ENCODE measurements around the gene FOXO3.

FOXO3 gene

DNA sequence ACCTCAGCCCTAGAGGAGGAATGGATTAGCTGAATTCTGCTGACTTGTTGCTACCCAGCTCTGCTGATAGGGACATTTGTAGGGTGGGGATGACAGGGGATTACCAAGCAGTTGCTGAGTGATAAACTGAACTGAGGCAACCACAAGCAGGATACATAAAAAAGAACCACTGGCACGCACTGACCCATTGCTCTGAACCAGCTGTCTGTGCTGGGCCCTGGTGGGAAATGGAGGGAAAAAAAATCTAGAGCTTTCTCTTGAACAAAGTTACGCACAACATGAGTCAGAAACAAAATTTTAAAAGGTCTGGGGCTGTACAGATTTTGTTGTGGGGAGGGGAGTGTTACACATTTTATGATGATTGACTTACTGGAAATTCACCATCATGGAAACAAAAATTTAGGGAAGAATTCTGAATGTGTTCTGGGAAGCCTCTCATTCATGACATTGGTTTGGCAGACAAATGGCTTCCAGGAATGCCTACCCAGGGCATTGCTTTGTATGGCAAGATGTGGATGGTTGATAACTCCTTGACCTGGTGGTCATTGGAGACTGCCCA, 37.7 kb downstream of the FOXO3 start:
- peak; percentile 77 for DNase-seq

DNA sequence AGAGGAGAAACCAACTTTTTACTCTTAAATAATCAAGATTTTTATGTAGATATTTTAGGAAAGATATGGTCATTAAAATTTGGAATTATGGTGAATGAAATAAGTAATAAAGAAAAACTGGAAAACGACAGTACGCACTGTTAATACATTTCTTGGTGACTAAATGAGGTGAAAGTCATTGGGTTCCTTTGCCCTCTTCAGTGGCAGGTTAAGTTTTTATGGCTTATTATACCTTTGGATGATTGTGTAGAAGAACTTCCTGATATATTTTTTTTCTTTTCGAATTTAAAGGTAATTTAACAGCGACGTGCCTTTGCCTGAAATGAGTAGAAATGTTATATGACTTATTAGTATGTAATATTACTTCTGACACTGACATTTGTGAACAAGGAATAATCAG, 43.4 kb downstream of the FOXO3 start:
- no peak for DNase-seq

DNA sequence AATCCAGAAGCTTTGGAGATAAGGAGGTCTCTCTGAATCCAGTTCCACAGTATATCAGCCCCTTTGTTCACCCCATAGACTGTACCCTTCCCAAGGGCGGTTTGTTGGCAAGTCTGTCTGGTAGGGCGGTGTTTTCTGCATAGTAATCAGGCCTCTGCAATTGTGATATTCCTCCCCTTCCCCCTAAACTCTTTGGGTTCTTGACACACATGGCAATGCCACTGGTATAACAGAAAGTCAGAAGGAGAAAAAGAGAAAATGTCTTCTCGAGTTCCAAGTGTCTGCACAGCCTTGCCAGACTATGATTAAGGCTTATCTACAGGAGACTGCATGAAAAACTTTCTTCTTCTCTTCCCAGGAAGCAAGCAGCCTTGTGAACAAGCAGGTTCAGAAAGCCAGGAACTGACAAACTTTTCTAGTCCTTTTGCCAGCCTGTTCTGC, 45.6 kb downstream of the FOXO3 start:
- no peak for DNase-seq

DNA sequence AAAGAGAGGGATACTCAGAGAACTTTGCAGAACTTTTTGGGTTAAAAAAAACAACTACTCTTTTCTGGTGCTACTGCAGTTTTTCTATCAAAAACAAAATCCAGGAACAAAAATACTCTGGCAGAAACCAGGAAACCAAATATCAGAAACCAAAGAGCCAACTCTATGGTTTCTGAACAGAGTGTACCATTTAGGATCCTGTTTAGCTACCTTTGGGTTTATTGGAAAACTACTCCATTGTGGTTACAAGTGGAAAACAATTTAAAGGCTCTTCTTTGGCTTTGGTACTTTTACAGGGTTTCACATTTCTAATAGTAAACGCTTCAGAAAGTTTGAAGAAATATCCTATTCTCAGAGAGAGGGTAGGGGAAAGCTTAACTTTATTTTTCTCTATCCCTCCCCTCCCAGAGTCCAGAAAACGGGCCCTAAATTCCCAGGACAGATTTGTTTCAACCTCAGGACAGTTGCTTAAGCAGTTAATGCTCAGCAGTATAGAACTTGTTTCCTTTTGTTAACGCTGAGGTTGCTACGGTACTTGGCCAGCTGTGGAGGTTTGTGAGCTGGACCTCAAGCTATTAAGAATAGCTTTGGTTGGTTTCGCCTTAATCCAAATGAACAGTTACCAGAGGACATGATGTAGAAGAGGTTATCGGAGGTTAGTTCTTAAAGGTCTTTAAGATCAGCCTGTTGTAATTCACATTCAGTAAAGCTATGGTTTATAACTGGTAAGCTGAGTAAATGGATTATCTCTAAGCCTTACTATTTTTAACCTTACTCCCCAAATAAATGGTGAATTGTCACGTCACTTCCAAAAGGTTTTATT, 47.9 kb downstream of the FOXO3 start:
- no peak for DNase-seq

DNA sequence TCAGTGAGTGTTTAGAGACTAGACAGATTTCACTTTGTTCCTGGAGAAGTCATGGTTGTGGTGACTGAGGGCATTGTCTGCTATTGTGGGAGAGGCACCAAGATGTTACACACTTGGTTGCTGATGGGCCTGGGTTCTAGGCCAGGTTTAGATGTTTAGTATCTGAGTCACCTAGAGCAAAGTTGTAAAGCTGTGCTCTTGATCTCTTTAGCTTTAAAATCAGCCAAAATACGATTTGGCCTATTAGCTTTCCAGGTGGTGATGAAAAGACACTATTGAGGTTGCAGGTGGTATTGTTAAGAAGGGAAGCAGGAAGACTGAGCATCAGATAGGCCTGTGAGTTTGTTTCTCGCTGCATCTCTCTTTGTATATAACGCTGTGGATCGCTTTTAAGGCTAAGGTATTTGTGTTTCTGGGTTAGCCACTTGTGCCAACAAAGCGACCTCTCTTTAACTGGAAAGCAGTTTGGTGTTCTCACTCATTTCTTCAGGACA, 48.6 kb downstream of the FOXO3 start:
- no peak for DNase-seq

DNA sequence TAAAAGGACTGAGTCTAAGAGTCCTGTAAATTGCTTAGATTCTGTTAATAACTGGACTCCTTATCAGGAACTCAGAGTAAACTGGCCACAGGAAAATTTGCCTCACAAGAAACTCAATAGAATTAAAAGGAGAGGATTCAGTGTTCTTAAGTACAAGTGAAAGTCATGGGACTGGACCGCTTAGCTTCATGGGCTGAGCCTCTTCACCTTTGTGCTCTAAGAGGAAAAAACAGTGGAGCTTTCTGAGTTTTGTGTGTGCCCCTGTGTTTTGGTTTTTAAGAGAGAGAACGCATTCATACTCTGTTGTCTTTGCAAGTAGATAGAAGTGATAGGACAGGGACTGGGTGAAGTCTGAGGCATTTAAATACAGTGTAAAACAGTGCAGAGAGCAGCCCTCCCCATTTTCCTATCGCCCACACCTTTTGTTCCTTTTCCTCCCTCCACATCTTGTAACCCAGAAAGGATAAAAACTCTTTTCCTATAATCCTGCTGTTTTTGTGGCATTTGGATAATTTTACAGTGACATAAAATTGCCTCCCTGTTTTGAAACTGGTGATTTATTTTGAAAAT, 49.6 kb downstream of the FOXO3 start:
- no peak for DNase-seq

DNA sequence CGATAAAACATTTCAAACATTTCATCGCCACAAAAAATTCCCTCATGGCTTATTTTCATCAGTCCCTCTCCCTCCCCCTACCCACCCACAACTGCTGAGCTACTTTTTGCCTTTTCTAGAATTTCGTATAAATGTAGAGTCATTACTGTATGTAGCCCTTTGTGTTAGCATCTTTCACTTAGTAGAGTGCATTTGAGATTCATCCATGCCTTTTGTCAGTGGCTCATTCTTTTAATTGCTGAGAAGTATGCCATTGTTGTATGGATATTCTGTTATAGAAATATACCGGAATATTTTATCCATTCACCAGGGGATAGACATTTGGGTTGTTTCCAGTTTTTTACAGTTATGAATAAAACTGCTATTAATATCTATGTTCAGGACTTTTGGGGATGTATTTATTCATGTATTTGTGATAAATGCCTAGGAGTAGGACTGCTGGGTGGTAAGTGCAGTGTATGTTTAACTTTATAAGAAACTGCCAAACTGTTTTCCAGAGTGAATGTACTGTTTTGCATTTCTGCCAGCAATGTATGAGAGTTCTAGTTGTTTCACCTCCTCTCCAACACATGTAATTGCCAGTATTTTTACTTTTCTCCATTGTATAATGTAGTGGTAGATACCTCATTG, 50.4 kb downstream of the FOXO3 start:
- no peak for DNase-seq

DNA sequence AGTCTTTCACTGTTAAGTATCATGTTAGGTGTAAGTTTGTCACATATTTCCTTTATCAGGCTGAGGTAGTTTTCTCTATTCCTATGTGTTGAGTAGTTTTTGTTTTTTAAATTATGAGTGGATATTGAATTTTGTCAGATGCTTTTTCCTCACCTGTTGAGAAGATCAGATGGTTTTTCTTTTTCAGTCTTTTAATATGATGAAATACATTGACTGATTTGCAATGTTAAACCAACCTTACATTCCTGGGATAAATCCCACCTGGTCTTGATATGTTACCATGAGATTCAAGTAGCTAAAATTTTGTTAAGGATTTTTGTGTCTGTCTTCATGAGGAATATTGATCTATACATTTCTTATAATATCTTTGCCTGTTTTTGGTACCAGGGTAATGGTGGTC, 52.1 kb downstream of the FOXO3 start:
- DNase-seq, result no peak

DNA sequence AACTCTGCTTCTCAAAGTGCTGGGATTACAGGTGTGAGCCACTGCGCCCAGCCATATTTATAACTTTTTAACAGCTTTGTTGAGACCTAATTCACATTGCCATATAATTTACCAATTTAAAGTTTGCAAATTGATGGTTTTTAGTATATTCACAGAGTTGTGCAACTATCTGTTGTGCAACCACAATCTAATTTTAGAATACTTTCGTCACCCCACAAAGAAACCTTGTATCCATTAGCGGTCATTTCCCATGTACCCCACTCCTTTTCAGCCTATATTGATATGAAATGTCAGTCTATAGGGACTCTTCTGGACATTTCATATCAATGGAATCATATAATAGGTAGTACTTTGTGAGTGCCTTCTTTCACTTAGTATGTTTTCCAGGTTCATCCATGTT, 55.8 kb downstream of the FOXO3 start:
- DNase-seq, result no peak

DNA sequence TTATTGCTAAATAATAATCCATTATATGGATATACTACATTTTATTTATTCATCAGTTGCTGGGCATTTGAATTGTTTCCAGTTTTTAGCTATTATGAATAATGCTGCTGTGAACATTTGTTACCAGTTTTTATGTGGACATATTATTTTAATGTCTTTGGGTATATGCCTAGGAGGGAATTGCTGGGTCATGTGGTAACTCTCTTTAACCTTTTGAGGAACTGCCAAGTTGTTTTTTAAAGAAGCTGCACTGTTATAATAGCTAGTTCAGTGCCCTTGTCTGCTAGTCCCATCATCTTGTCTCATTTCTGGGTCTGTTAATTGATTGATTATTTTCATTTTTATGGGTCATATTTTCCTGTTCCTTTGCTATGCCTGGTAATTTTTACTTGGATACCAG, 56.3 kb downstream of the FOXO3 start:
- DNase-seq, result no peak

DNA sequence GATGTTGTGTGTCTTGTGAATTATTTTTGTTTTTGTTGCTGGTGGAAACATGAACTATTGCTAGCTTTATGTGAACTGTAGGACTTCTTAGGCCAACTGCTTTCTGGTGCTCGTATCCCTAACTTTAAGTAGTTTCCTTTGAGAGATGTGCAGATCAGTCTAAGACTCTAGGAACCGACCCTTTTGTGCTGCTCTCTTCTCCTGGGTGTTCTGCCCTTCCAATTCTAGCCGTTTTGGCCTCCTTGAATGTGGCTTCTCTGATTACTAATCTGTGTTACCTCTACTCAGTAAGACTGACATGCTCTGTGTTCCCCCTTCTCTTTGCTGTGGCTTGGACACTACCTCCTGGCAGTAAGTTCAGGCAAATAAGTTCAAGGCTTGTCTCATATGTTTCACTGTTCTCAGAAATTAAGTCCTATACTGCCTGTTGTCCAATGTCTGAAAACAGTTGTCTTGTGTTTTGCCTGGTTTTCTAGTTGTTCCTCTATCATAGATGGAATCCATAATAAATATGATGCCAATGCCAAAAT, 58.0 kb downstream of the FOXO3 start:
- no peak for DNase-seq

DNA sequence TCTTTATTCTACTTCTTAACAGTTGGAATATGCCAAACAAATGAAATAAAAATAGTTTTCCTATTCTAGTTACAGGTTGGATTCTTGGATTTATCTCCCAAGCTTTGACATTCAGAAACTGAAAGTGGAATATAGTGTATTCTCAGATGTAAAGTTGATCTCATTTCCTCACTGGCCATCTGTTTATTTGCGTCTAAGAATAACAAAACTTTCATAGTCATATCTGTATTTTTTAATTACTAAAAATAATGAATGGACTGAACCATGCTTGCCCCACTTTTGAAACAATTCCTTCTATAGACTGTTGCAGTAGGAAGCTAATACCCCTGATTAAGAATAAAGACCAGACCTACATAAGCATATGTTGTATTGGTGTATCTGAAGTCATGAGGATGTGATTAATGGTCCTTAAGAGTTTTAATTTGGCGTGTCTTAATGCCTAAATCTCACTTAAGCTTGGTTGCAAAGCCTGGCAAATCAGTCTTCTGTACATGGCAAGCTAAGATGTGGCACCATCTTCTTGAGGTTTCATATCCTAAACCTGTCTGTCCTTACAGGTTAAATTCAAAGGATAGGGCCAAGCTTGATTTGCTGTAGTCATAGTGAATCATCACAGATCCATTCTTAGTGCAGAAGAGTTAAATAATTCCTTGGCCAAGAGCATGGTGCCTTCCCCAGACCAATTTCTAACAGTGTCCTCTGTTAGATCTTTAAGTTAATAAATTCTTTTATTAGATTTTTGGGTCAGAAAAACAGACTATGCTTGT, 58.9 kb downstream of the FOXO3 start:
- DNase-seq, result no peak

DNA sequence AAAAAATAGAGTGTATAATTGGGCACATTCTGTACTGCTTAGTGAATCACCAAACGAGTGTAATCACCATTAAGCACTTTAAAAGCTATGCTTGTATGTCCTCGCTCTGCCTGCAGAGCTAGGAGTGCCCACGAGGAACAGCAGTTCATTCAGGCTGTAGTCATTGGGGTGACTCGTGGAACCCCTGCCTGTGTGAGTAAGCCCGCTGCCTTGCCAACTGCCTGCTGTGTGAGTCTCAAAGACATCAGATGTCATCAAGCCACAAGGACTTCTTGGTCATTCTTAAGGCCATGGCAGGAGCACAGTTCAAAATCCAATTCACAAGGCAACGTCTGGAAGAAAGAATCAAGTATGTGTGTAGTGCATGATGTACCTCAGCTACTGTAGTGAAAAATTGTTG, 60.4 kb downstream of the FOXO3 start:
- no peak for DNase-seq

DNA sequence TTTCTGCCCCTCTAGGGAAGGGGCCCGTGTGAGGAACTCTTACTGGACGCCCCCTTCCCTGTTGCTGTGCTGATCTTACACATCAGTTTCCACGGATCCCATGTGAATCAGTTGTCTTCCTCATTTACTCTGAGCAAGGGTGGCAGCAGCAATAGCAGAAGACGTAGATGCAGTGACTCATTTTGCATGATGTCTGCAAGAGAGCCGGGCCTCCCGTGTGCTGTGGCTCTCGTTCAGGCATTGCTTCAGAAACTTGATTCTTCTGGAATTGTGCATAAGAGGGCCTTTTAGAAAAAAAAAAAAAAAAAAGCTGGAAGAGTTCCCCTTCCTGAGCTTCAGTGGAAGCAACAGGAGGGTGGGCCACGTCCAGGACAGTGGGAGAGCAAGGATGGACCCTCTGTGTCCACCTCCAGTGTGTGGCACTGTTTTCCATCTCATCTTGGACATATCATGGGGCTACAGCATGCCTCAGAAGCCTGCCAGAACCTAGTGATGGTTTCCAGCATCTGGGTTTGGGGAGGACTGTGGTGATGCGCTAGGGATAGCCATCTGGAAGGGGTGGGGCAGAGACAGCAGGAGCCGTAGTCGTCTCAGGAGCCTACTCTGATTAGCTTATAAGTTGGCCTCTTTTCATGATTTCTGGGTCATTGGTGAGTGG, 62.1 kb downstream of the FOXO3 start:
- no peak for DNase-seq

DNA sequence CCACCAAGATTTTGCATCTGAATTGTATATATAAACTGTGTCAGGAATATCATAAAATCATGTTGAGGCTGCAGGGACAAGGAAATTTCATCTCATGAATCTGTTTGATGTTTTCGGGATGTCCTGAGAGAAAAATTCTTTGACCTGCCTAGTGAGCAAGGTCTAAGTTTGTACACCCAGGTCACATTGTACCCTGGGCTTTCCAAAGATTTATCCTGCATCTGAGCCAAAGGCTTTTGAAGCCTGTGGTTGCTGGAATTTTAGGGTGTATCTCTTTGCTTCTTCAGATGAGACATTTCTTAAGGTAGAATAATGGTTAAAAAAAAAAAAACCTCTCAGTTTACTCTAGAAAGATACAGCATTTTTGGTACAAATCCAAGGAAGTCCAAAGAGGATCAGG, 63.3 kb downstream of the FOXO3 start:
- DNase-seq, result no peak

DNA sequence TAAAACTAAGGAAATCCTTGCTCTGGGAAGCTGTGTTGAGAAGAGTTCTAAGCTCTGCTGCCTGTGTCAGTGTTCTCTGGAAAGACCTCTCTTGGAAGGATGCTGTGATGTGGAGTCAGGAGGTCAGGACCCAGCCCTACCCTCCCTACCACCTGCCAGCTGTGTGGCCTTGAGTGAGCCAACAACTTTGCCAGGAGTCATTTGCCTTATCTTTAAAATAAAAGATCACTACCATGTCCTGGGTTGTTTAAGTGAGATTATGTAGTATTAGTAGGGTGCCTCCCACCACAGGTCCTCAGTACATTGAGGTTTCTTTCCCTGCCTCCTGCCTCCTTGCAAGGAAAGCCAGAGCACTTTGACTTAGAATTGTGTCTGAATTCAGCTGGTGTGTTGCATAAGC, 64.9 kb downstream of the FOXO3 start:
- DNase-seq, result no peak

DNA sequence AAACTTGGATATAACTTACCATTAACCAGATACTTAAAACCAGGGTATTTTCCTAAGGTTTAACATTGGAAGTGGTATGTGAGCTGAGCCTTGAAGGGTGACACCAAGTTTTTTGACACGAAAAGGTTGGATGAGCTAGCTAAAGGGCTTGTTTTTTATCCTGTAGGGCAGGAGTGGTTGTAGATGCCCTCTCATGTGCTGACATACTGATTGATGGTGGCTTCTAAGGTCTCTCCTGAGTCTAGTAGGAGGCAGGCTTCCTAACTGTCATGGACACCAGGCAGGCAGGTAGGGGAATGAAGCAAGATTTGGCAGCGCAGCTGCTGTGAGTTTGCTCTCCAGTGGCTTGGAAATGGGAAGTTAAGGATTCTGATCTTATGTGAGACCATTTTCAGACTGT, 66.1 kb downstream of the FOXO3 start:
- DNase-seq, result no peak

DNA sequence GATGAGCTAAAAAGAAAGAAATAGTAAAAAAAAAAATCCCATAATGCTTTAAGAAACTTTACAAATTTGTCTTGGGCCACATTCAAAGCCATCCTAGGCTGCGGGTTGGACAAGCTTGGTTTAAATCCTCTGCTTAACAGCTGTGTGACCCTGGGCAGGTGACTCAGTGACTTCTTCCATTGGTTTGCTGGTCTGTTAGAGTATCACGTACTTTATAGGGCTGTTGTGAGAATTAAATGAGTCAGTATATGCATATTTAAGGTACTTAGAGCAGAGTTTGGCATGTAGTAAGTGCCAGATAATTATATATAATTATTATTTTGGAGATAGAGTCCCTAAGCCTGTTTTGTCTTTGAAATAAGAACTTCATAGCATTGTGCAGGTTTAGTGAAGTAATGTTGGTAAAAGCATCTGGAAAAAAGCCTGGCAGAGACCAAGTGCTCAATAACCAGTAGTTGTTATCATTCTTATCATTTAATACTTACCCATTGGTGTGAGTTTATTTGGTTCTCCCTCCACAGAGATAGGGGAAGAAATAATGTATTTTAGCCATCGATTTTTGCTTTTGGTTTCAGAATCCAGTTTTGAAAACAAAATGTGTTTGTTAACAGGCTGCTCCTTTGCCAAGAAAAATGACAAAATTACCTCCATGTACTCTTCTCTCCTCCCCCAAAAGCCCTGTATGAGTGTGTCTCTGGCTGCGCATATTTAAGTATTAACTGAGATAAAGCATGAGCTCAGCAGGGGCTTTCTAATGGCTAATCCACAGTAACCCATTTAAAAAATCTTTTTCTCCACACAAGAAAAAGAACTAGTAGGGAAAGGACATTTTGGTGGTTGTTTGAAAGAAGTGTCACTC, 67.2 kb downstream of the FOXO3 start:
- DNase-seq, result peak; percentile 10

DNA sequence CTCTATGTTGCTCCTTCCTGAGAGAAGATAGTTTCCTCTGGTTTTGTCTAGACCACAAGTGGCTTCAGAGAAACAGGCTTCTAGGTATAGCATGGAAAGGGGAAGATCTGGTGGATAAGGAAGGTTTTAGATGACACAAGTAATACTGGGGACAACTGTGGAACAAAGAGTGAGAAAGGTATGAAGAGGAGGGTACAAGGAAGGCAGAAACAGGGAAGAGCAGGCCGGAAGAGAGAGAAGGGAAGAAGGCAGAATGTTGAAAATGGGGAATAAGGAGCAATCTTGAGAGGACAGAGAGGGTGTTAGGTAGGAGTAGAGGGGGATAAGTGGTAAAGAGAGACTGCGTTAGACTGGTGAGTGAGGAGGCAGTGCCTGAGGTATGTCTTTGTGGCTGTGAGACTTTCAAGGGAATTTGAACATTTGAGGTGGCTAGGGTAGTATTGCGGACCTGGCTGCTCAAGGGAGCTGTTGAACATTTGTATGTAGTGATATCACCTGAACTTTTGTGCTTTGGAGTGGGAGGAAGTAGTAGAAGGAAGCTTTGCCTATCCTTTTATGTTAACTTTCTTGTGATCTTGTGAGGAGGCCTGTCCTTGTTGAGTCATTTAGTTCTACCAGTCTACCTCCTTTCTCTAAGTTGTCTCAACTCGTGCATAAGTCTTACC, 69.5 kb downstream of the FOXO3 start:
- DNase-seq, result peak; percentile 57

DNA sequence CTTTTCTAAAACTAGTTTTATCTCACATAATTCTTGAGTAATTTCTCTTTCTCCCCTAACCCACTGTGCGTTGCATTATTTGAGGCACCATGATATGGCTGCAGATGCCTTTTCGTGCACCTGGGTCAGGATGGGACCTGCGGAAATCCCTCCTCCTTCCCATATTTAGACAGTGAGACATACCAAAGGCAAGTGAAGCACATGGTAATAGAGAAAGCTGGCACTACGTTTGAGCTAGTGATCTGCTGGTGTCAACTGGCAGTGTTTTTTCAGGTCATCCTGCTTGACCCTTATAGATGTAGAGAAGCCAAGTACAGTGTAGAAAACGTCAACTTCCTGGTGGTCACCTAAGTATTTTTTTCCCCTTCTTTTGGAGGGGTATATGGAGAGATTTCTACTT, 71.7 kb downstream of the FOXO3 start:
- DNase-seq, result no peak

DNA sequence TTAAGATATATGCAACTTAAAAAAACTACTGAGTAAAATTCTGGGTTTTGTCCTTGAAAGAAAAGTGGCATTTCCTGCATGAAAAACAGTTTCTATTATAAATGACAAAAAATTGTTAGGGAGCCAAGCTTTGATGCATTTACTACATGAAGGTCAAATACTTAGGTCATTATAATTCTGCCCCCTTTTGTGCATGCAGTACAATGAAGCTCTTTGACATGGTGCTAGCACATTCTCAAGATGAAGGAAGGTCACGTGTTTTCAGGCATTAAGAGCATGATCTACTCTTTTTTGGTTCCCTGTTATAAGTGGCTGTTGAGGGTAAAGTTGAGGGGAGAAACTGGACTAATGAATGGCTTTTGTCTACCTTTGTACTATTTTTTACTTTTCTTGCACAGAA, 72.7 kb downstream of the FOXO3 start:
- no peak for DNase-seq

Data from activated CD4-positive, alpha-beta T cell treated with anti-CD3 and anti-CD28 coated beads, Interleukin-10, Interleukin-2, amounts not matched to agents 100 ng/mL and 50 ng/mL, durations not matched to agents 16 hours and 8 hours (primary cell).